HEK293 (cell line): Measurements from ENCODE around the gene RANBP10.

Source experiments
- ZBTB6 ChIP-seq: fragments of 450-650 bp; formaldehyde crosslinking; IDR thresholded peaks from 2 replicates; pipeline ENCODE4 v1.5.1; 2017; ENCODE audit warnings: missing biosample characterization, missing genetic modification characterization
- ZNF768 ChIP-seq: fragments of 450-650 bp; formaldehyde crosslinking; IDR thresholded peaks from 2 replicates; pipeline ENCODE4 v1.5.1; 2018; ENCODE audit warnings: missing biosample characterization, mild to moderate bottlenecking, missing genetic modification characterization

DNA sequence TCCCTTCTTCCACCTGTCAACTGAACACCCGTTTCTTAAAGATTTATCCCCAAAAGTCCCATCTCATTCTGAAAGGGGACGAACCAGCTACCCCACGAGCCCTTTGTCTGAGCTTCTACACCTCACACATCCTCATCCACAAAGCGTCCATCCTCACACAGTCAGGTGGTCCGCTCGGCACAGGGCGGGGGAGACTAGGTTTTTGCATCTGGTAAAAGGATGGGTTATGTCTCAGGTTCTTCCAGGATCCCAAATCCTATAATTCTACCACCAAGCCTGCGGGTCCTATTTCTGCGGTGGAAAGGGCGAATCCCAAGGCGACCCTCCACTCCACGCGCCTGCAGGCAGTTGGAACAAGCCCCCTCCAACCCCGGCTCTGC lies 87.7 kb downstream of the RANBP10 start:
- TF ChIP-seq ZNF768 (no peak), ZBTB6 (tag by site-specific recombination) (no peak)
